A172 (cell line): ENCODE results near the gene MAP3K7CL. TPM values are rescaled to one million over a fixed set of nuclear protein-coding genes. Genes with fewer than 3 reads are reported as not detected.

Experiments used
- DNase-seq: peaks from one replicate; pipeline ENCODE4 v3.0.0-alpha.2; 2015; ENCODE audit warnings: low spot score
- total RNA-seq: library from RNA; depleted of rRNA; stranded (reverse); fragments of >200 nt; shearing (Covaris generic); gene quantifications from 2 replicates; pipeline ENCODE4 v1.2.3, GENCODE V29; 2014

Gene MAP3K7CL
- total RNA-seq, 1 experiment from 2014 or later, result 19.4 TPM

- DNase-seq, result peak; percentile 66
Measured at GRCh38 chr21:29194847-29195246, 64.4 kb downstream of the MAP3K7CL start.

- peak; percentile 100 for DNase-seq
Measured at GRCh38 chr21:29195981-29196669, 65.7 kb downstream of the MAP3K7CL start.

GRCh38 chr21:29196670-29197191 is 66.3 kb downstream of the MAP3K7CL start:
- DNase-seq, result peak; percentile 46

GRCh38 chr21:29201186-29201585 is 70.7 kb downstream of the MAP3K7CL start:
- no peak for DNase-seq

- DNase-seq, result no peak
Measured at GRCh38 chr21:29205009-29205408, 74.6 kb downstream of the MAP3K7CL start.

- DNase-seq, result no peak
Measured at GRCh38 chr21:29205988-29206387, 75.5 kb downstream of the MAP3K7CL start.

- no peak for DNase-seq
Measured at GRCh38 chr21:29206445-29206844, 76.0 kb downstream of the MAP3K7CL start.

GRCh38 chr21:29207201-29207600 is 76.8 kb downstream of the MAP3K7CL start:
- no peak for DNase-seq

GRCh38 chr21:29208044-29208681 is 77.7 kb downstream of the MAP3K7CL start:
- no peak for DNase-seq

- peak; percentile 78 for DNase-seq
Measured at GRCh38 chr21:29208682-29209059, 78.2 kb downstream of the MAP3K7CL start.

- peak; percentile 39 for DNase-seq
Measured at GRCh38 chr21:29209696-29210095, 79.3 kb downstream of the MAP3K7CL start.

- no peak for DNase-seq
Measured at GRCh38 chr21:29211205-29211604, 80.8 kb downstream of the MAP3K7CL start.

- DNase-seq, result no peak
Measured at GRCh38 chr21:29212446-29212845, 82.0 kb downstream of the MAP3K7CL start.

- no peak for DNase-seq
Measured at GRCh38 chr21:29213513-29214385, 83.3 kb downstream of the MAP3K7CL start.

GRCh38 chr21:29215709-29216108 is 85.3 kb downstream of the MAP3K7CL start:
- DNase-seq, result no peak

- DNase-seq, result peak; percentile 98
Measured at GRCh38 chr21:29217818-29218291, 87.4 kb downstream of the MAP3K7CL start.

- no peak for DNase-seq
Measured at GRCh38 chr21:29218749-29219148, 88.3 kb downstream of the MAP3K7CL start.

GRCh38 chr21:29219165-29219770 is 88.8 kb downstream of the MAP3K7CL start:
- no peak for DNase-seq

GRCh38 chr21:29221253-29221744 is 90.9 kb downstream of the MAP3K7CL start:
- peak; percentile 99 for DNase-seq

GRCh38 chr21:29224006-29224405 is 93.6 kb downstream of the MAP3K7CL start:
- DNase-seq, result no peak
